HG02642 (cell line): Measurements from ENCODE around the gene HLA-DRA.
A peak's percentile ranks its signal among the peaks of the same experiment; 100 is the strongest.

Source experiments
- ATAC-seq: cut with Tn5 transposase; IDR thresholded peaks from one replicate; pipeline ENCODE4 v1.9.1; 2021; ENCODE audit warnings: mild to moderate bottlenecking; ENCODE audit not compliant: unreplicated experiment, poor library complexity

The HLA-DRA gene

DNA sequence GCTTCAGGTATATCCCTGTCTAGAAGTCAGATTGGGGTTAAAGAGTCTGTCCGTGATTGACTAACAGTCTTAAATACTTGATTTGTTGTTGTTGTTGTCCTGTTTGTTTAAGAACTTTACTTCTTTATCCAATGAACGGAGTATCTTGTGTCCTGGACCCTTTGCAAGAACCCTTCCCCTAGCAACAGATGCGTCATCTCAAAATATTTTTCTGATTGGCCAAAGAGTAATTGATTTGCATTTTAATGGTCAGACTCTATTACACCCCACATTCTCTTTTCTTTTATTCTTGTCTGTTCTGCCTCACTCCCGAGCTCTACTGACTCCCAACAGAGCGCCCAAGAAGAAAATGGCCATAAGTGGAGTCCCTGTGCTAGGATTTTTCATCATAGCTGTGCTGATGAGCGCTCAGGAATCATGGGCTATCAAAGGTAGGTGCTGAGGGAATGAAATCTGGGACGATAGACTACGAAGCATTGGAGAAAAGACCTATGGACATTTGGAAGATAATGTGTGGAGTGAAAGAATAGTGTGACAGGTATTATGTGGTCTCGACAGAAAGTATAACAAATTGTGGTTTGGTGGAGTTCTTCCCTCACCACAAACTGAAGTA lies at the start of gene HLA-DRA:
Gene HLA-DRA, plus strand, starts transcription at position 286 of the 613 bp plus-strand sequence. Its CDS starts 64 bp downstream, at position 350.
- ATAC-seq: peak; percentile 77

DNA sequence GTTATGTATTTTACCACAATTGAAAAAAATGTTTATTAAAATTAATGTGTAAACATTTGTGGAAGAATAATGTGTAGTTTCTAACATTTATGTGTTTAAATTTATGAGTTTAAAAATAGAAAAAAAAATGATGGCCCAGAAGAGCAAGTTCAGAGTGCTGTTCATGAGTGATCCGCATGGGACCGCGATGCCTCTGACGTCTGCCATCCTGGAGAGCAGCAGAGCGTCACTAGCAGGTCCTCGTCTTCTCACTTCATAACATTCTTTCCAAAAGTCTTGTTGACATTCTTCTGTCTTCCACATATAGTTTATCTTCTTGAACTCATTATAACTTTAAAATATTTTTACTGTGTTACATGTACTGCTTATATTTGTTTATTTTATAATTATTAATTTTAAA lies 48.2 kb upstream of the HLA-DRA start:
- no peak for ATAC-seq

DNA sequence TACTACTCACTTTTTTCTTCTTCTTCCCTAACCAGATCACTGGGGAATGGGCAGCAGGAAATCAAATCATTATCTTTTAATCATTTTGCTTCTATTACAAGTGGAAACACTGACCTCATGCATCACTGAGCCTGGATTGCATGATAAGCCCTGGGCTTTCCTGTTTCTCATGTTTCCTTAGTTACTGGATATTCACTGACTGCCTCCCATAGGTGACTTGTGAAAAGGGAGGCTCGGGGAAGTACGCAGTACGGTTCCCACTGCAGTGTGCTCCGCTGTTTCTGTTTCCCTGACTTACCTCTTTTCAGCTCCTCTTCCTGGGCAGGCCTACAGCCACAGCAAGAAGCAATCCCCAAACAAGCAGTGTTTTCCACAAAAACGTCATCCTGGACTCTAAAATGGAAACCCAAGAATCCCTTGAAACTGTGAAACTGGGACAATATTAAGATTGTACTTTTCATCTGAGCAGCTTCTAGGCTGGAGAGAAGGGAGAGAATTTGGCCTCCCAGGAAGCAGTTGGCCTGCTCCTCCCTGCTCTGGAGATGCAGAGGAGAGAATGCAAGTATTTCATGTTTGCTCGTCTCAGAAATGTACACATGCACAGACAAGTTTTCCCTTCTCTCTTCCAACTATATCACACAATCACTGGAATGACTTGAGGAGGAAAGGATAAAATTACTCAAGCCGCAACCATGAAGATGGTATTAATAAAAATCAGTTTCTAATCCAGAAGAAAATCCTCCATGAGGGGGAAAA lies 45.8 kb upstream of the HLA-DRA start:
- ATAC-seq: no peak

DNA sequence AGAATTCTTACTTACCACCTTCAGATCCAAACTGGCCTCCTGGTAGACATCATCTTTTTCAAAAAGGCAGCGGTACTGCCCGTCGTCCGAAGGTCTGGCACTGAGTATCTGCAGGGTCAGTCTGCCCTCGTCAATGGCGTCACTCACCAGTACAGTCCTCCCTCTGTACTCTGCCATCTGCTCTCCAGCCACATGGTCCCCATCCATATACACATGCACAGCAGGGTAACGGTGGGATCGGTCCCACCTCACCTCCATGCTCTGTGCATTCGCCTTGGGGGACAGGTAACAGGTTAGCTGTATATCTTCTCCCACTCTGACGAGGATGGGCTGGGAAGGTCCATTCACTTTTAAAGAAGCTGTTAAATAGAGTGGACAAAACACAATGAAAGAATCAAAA lies 43.7 kb upstream of the HLA-DRA start:
- no peak for ATAC-seq

DNA sequence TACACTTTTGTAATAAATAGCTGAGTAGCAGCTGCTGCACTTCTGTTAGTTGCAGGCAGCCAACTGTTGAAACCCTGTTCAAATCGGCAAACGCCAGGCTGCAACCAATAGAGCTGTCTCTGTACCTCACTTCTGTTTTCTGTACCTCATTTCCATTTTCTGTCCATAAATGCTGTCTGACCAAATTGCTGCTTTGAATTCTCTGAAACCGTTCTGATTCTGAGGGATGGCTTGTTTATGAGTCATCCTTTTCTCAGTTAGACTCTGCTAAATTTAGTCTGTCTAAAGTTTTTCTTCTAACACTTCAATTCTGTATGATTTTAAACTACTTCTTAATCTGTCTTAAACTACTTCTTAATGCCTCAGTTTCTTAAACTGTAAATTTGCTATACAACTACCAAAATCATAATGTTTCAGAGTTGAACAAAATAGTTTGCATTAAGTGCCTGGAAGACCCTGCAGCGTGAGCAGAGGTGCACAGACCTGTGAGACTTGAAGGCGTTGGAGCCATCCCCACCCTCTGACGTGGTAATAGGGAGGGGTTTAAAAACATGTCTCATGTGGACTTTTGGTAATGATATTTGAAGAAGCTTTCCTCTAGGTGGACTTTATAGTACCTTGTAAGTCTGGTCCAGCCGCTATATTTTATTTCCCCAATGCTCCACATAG lies 42.3 kb upstream of the HLA-DRA start:
- ATAC-seq: peak; percentile 75

DNA sequence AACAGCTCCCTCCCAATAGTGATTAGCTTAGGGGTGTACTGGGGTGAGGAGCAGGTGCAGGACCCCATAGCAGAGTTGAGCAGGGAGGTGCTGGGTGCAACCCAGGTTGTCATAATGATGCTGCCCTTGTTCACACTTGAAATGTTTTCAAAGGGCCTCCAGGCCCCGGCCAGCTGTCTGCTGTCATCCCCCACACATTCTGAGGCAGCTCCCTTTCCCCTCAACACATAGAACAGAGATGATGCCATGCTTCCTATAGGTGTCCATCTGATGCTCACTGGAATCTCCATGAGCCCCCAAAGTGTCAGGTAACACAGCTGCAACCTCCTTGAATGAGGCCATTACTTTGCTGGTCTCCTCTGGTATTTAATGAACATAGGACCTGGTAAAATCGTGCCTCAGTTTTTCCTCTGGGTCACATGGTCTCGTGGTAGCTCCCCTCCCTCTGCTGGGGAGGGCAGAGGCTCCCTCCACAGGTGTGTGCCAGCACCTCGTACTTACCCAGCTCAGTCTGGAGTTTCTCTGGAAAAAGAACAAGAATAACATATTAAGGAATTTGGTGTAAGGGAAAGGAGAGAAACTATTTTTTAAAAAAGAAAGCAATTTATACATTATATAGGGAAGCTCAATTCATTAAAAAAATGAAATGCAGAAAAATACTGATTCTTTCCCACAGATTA lies 38.3 kb upstream of the HLA-DRA start:
- no peak for ATAC-seq

DNA sequence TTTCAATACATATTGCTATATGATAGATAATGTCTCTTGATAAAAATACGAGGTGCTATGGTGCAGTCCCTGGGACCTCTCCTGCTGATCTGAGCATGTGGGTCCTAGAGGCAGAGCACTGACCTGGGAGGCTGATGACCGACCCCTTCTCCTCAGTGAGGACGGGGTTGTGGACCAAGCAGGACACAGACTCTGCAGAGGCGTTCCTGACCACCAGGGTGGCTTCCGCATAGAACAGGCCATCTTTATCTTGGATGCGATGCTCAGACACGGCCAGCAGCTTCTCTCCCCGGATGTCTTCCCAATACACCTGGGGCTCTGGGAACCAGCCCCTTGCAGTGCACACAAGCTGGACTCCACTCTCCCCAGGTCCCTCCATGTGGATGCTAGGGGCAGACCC lies 36.9 kb upstream of the HLA-DRA start:
- ATAC-seq: no peak

DNA sequence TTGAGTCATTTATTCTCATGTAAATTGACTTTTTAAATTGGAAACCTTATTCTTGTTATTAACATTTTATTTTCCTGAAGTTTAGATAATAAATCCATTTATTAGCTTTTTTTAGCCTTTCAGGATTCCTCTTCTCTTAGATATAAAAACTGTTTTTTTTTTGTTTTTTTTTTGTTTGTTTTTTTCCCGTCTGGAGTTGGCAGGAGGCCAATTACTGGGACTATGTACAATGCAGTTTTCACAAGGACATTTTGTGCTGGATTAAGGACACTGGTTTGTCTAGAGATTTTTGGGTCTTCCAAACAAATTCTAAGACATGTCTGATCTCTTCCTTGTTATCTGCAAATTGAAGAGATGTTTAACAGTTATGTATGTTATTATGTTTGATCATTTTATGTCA lies 34.0 kb upstream of the HLA-DRA start:
- ATAC-seq: no peak

DNA sequence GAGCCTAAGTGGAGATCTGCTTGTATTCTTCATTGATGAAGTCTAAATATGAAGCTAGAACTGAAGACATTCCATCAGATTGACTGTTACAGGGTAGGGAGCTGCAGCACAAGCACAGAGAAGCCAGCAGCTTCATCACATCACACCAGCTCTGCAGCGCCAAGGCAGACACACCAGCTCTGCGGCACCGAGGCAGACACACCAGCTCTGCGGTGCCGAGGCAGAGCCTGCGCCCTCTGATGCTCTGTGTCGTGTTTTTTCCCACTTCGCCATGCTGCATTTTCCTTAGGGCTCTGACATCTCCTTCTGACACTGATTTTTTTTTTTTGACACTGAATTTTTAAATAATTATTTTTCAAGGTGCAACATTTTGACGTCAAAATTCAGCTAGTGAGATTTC lies 33.5 kb upstream of the HLA-DRA start:
- ATAC-seq: no peak

DNA sequence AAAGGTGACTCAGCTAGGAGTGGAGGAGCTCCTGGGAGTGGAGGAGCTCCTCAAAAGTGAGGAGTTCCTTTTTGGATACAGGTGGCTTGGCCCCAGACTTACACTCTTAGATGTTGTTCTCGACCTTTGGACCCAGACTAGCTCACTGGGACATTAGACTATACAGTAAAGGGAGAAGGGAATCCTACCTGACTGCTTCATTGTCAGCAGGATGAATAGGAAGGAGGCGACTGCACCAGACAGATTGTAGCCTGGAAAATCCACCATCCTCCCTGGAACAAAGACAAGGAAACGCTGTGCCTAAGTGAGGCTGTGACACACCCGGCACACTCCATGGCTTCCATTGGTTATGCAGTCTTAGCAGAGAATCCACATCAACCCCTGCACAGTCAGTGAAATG lies 32.8 kb upstream of the HLA-DRA start, which contains the start of gene BTNL2:
Gene BTNL2, minus strand, starts transcription at position 325 of the 400 bp plus-strand sequence. Its CDS starts 58 bp downstream, at position 267.
- ATAC-seq: no peak

DNA sequence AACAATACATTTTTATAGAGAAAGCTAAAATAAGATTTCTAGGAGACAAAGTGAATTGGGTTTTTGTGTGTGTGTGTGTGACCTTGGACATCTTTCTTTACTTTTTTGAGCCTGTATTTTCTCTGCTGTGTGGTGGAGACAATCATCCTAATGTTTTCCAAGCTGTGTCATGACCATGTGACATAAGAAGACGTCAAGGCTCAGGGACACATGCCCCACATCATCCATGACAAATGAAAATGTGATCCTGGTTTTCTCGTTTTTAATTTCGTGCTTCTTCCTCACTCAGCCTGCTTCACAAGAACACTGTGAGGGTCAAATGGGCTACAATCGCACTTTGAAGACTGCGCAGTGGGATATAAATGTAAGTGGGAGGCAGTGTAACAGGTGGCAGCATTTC lies 28.8 kb upstream of the HLA-DRA start:
- ATAC-seq: no peak

DNA sequence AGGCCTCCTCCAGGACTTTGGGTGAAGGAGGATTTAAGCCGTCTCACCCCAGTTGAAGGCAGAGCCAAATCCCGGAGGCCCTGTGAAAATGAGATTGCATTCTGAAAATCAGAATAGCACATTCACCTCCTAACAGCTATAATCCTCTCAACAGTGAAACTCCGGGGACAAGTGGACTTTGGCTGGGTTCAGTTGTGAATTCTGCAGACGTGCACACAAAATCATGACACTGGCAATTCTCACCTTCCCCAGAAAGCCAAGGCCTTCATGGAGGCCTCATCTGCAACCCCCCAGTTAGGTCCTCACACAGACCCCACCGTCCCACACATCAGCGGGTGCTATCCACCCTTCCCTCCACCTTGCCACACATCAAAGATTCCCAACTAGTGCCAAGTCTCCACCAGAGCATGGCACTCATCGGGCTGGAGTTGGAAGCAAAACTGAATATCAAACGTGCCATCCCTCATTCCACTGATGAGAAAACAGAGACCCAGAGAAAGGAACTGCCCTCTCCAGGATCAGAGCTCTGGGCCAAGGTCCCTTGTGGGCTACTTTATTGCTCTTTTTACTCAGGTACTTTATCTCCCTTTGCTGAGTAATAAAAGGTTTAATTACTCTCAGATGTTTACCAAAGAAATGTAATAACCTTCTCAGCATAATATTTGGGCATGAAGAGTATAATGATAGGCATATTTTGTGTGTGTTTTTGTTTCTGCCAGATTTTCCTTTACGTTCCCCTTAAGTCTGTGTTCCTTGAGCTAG lies 27.9 kb upstream of the HLA-DRA start:
- no peak for ATAC-seq

DNA sequence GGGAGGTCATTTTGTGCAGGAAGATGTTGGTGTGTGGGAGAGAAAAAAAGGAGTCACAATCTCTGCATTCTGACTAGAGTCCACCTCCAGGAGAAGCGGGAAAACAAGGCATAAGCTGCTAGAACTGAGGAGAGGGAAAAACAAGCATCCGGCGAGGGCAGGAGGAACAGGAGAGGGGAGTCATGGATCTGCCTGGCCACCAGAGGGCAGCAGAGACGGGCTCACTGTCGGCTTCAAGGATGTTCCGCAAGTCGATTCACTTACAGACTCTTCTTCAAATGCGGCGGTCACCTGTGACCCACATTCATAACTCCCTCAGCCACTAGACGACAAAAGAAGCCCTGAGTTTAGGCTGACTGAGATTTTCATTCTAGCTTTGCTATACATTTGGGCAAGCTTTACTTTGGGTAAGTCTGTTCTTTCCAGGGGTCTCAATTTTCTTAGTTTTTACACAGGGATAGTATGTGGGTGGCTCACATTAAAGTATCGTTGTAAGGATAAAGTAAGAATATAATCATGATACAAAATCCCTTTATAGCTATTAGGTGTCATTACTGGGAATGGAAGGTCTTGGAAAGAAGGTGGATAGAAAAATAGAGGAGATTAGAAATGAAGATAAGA lies 26.1 kb upstream of the HLA-DRA start:
- ATAC-seq: no peak

DNA sequence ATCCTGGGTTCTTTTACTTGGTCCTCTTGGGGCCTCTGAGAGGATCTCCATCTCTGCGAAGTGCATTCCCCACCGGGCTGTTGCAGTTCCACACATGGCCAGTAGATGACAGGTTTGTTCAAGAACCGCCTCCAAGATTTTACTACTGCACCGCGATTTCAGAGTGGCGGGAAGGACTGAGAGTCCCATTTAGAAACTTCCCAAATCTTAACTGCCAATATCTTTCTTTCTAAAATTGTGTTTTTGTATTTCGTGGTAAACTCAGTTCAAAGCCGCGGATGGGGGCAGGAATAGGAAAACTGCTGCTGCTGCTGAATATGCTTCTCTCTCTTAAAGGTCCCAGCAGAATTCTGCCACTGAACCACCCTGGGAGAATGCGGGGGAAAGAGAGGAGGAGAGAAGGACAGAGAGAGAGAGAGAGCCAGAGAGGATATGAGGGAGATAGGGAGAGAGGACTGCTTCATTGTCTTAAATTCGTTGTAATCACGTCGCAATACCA lies 24.1 kb upstream of the HLA-DRA start:
- ATAC-seq: no peak

DNA sequence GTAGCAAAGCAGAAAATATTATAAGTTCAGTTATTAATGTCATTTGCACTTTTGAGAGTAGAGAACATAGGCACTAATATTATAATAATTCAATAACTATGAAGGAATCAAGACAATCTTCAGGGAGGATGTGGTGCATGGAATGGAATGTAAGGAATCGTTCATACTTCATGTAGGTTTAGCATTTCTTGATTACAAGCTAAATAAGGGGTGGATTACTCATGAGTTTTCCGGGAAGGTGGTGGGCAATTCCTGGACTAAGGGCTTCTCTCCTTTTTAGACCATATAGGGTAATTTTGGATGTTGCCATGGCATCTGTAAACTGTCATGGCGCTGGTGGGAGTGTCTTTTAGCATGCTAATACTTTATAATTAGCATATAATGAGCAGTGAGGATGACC lies 23.7 kb upstream of the HLA-DRA start:
- no peak for ATAC-seq

DNA sequence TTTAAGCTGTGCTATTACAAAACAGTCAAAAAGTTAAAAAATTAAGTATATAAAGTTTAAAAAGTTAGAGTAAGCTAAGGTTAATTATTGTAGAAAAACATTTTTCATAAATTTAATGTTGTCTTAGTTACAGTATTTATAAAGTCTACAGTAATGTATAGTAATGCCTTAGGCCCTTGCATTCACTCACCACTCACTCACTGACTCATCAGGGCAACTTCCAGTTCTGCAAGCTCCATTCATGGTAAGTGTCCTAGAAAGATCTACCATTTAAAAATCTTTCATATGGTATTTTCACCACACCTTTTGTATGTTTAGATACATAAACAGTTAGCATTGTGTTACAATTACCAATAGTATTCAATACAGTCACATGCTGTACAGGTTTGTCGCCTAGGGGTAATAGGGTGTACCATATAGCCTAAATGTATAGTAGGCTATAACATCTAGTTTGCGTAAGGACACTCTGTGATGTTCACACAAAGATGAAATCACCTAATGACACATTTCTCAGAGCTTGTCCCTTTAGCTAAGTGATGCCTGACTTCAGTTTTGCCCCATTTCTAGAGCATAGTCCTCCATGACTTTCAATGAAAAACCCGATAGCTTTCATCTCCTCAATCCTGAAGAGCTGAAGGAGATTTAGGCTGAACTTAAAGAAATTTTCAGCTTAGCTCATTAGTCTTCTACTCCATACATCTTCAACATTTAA lies 14.9 kb upstream of the HLA-DRA start:
- no peak for ATAC-seq

DNA sequence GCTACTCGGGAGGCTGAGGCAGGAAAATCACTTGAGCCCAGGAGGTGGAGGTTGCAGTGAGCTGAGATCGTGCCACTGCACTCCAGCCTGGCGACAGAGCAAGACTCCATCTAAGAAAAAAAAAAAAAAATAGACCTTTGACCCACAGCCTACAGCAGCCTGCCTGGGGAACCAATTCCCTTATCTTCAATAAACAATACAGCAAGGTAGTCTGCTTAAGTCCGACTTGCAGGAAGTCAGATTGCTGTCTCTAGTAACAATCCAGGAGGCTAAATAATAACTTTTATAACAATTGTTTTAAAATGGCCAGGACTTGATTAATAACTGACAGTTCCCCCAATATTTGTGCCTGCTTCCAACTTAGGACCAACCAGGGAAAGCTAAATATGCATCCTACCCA lies 13.3 kb upstream of the HLA-DRA start:
- no peak for ATAC-seq

DNA sequence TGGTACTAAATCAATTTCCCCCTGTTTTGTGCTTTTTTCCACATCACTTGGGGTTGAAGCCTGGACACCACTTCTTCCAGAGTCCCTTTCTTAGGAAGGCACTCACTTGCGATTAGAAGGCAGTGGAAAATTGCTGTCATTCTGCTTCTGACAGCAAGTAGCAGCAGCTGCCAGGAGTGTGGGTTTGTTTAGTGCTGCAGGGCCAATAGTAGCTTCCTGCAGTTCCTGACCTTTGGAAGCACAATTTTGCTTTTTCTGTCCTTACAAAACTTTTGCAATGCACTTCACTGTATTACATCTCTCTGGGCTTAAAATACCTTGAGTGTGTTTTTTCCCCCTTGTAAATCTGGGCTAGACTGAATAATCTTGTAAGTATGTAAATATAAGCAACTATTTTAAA lies 12.5 kb upstream of the HLA-DRA start:
- ATAC-seq: no peak

DNA sequence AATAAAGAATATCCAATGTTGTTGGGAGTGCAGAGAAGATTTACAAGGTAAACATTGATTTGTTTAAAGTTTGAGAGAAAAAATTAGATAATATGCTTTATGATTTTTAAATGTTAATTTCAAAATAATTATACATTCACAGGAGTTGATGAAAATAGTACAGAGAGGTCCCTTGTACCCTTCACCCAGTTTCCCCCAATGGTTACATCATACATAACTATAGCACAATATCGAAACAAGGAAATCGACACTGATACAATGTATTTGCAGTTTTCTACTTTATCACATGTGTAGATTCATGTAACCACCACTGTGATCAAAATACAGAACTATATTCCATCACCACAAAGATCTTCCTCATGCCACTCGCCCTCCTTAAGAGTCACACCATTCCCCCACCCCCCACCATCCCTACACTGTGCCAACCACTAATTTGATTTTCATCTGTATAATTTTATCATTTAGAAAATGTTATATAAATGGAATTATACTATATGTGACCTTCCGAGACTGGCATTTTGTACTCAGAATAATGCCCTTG lies 11.7 kb upstream of the HLA-DRA start:
- no peak for ATAC-seq
